ENCODE measurements around the gene DYRK1B. TPM values are rescaled to one million over a fixed set of nuclear protein-coding genes. Genes with fewer than 3 reads are reported as not detected.

The DYRK1B gene
- total and polyA plus RNA-seq, 12 donors, result 7.3 to 43.5 (median 29.3) TPM

GRCh38 chr19:39802958-39803357 lies 31.0 kb downstream of the DYRK1B start:
- no peak overlapping the region for H3K4me3 ChIP-seq
- 26 to 41% methylated on average over 4 of the region's 4 CpGs for WGBS, 2 donors
- no peaks in the 10 kb centered on the region for H3K36me3 ChIP-seq
- no peak for TF ChIP-seq CTCF (IDR thresholded peaks at IDR 0.05)
- H3K27ac ChIP-seq, result no peak overlapping the region
- intact Hi-C loops (cut with DNase I), result no loop called here
- ATAC-seq (no peak), DNase-seq (no peak)
- peaks cover 0 to 27% (median 4%) of the 10 kb centered on the region in 7 donors for H3K27me3 ChIP-seq
- H3K4me1 ChIP-seq, result peaks cover 0 to 3% (median 0%) of the 10 kb centered on the region in 9 donors
- peaks cover 0 to 5% (median 0%) of the 10 kb centered on the region in 11 donors for H3K9me3 ChIP-seq

GRCh38 chr19:39797083-39797482 lies 36.9 kb downstream of the DYRK1B start:
- no peak for ATAC-seq
- Histone ChIP-seq H3K27me3 (peaks cover 0 to 25% (median under 1%) of the 10 kb centered on the region in 7 donors), H3K27ac (no peak overlapping the region), H3K4me3 (no peak overlapping the region), H3K36me3 (no peaks in the 10 kb centered on the region), H3K9me3 (peaks cover 0 to 5% (median 0%) of the 10 kb centered on the region in 11 donors), H3K4me1 (no peaks in the 10 kb centered on the region)
- intact Hi-C loops (cut with DNase I), result loop anchor here in 2 of 10 donors (10.0 kb wide), 2 partner anchors 168 to 428 kb away; partner anchors contain the start of gene CCNP (in 1 of the 2)
- DNase-seq, result no peak
- WGBS, 2 donors, result 45% methylated on average over 2 of the region's 2 CpGs
- TF ChIP-seq CTCF (IDR thresholded peaks at IDR 0.05), result no peak

- TF ChIP-seq CTCF (IDR thresholded peaks at IDR 0.05), result no peak
- Histone ChIP-seq H3K27ac (no peak overlapping the region), H3K4me3 (no peak overlapping the region), H3K27me3 (peaks cover 0 to 16% (median 0%) of the 10 kb centered on the region in 7 donors), H3K36me3 (no peaks in the 10 kb centered on the region), H3K9me3 (peaks cover 0 to 5% (median 0%) of the 10 kb centered on the region in 11 donors), H3K4me1 (no peaks in the 10 kb centered on the region)
- DNase-seq (no peak), ATAC-seq (no peak)
- intact Hi-C loops (cut with DNase I), result loop anchor here in 3 of 10 donors (2.0 to 10.0 kb wide), 3 partner anchors 47 to 429 kb away; partner anchors contain the start of gene CCNP (in 1 of the 3)
- 31 to 33% methylated on average over 2 of the region's 2 CpGs for WGBS, 2 donors
Measured at GRCh38 chr19:39796000-39796498, 37.9 kb downstream of the DYRK1B start.

- no peak overlapping the region for H3K4me3 ChIP-seq
Measured at GRCh38 chr19:39795001-39795400, 39.0 kb downstream of the DYRK1B start.

More at GRCh38 chr19:39795001-39795400, 39.0 kb downstream of the DYRK1B start:
- H3K36me3 ChIP-seq, result no peaks in the 10 kb centered on the region
- H3K4me1 ChIP-seq, result no peaks in the 10 kb centered on the region
- ATAC-seq (no peak), DNase-seq (no peak)
- 68 to 69% methylated on average over 5 of the region's 5 CpGs for WGBS, 2 donors
- no peak for TF ChIP-seq CTCF (IDR thresholded peaks at IDR 0.05)
- H3K9me3 ChIP-seq, result peaks cover 0 to 5% (median 0%) of the 10 kb centered on the region in 11 donors
- intact Hi-C loops (cut with DNase I), result loop anchor here in 3 of 10 donors (2.0 to 10.0 kb wide), 3 partner anchors 48 to 430 kb away; partner anchors contain the start of gene CCNP (in 1 of the 3)
- no peak overlapping the region for H3K27ac ChIP-seq
- H3K27me3 ChIP-seq, result peaks cover 0 to 14% (median 0%) of the 10 kb centered on the region in 7 donors

Data from heart right ventricle (tissue), 16 donors.